Measurements from ENCODE around the gene FAM25G. TPM values are rescaled to one million over a fixed set of nuclear protein-coding genes. Genes with fewer than 3 reads are reported as not detected.
"Not testable (repeated sequence)": the region's sequence is repeated elsewhere in the genome, so short reads cannot be mapped to it uniquely, and the experiment has no call there.

The FAM25G gene
- total RNA-seq, 1 experiment from 2014 or later = not detected

DNA sequence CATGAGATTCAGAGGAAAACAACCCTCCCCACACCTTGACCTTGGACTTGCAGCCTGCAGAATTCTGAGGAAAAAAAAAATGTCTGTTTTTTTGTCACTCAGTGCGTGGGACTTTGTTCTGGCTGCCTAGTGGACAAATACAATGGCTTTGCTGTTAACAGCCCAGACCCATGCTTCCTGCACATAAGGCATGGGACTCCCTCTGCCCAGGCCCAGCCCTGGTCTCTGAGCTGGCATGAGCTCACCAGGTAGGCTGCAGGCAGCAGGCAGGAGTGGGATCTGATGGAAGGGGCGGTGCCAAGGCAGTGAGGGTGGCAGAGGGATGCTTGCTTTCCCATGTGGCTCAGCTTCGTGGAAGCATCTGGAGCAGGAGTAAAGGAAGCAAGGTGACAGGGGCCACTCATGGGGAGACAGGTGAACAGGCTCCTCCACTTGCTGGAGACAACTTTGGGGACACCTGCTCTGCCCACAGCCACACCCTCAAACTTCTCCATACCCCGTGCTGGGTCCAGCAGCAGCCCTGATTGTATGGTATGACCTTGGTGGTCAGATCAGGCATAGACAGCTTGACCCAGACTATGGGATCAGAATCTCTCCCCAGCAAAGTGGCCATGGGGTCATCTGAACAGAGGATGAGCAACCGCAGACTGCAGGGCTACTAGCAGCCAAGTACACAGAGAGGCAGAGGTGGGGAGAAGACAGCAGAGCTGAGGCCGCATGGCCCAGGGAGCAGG lies 34.5 kb downstream of the FAM25G start:
- no peak overlapping the region for H3K4me3 ChIP-seq
- H3K9me3 ChIP-seq (replicated peaks) = no peaks in the 10 kb centered on the region
- no peak overlapping the region for H3K27ac ChIP-seq
- no peak for DNase-seq (ENCODE audit: low read depth in 1 of 2, low spot score in 2 of 2)
- H3K4me1 ChIP-seq (replicated peaks) = peaks cover 35% of the 10 kb centered on the region
- no peaks in the 10 kb centered on the region for H3K27me3 ChIP-seq (replicated peaks)
- no peaks in the 10 kb centered on the region for H3K36me3 ChIP-seq

DNA sequence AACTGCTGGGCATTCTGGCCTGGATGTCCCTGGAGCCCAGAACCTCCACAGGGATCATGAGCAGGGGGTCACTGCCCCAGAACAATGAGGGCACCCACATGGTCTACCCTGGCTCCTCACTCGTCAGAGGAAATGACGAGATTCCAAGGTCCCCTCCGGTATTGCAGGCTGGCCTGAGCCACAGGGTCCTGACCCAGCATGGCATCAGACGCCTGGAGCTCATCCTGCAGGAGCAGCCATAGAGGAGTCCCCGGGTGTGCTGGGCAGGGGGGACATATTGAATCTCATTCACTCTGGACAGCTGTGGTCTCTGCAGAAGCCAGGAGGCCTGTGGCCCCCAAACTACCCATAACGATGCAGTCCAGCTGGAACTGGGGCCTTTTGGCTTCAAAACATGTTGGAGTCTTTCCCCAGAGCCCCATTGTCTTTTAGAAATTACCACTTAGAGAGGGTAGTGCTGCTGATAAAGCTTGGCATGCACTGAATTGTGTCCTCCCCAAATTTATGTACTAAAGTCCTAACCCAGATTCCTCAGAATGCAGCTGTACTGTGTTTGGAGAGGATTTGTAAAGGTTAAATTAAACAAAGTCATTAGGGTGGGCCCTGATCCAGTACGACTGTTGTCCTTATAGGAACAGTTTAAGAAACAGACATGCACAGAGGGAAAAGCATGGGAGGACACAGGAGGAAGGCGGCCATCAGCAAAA lies 35.3 kb downstream of the FAM25G start:
- Histone ChIP-seq H3K27me3 (replicated peaks) (no peaks in the 10 kb centered on the region), H3K27ac (no peak overlapping the region), H3K36me3 (no peaks in the 10 kb centered on the region), H3K4me3 (no peak overlapping the region), H3K4me1 (replicated peaks) (peaks cover 35% of the 10 kb centered on the region), H3K9me3 (replicated peaks) (no peaks in the 10 kb centered on the region)
- DNase-seq (ENCODE audit: low read depth in 1 of 2, low spot score in 2 of 2) = peak in 1 of 2 experiments; percentile 9

DNA sequence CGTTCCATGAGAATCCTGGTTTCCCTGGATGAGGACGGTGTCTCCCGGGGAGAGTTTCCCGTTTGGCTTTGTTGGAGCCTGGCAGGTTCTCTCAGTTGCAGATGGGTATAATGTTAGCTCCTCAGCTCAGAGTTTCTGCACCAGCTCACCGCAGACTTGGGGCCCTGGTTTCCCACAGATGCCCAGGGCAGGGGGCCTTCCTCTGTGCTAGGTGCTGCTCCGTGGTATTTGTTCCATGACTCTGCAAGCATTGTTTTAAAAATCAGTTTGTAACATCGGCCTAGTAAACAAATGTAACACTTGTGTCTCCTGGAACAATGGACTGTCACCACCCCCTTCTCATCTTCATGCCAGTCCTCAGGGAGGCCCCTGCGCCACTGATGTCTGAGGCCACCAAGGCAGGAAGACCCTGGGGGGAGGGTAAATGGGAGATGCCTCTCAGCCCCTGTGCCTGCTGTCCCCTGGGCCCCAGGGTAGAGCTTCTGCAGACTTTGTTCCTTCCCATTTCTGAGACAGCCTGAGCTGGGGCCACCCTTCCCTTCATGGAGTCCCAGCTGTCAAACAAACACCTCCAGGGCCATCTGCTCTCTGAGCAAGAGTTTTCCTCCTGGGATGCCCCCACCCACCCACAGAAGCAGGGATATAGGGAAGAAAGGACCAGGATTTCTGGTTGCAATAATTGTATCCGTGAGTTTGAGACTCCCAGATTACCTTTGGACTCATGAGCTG lies 36.0 kb downstream of the FAM25G start:
- H3K27me3 ChIP-seq (replicated peaks); H3K36me3 ChIP-seq; H3K4me3 ChIP-seq; H3K27ac ChIP-seq; H3K9me3 ChIP-seq (replicated peaks): not testable (repeated sequence)
- peaks cover 32% of the 10 kb centered on the region for H3K4me1 ChIP-seq (replicated peaks)
- DNase-seq (ENCODE audit: low read depth in 1 of 2, low spot score in 2 of 2) = peak in 1 of 2 experiments; percentile 14

DNA sequence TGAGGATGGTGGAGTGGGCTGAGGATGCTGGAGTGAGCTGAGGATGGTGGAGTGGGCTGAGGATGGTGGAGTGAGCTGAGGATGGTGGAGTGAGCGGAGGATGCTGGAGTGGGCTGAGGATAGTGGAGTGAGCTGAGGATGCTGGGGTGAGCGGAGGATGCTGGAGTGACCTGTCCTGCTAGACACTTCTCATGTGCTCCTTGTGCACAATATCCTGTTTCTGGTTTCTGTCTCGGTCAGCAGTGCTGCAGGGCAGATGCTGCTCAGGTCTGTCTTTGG lies 36.8 kb downstream of the FAM25G start:
- no peak overlapping the region for H3K27ac ChIP-seq
- H3K4me1 ChIP-seq (replicated peaks) = peaks cover 32% of the 10 kb centered on the region
- no peak overlapping the region for H3K4me3 ChIP-seq
- no peaks in the 10 kb centered on the region for H3K36me3 ChIP-seq
- no peaks in the 10 kb centered on the region for H3K27me3 ChIP-seq (replicated peaks)
- DNase-seq (ENCODE audit: low read depth in 1 of 2, low spot score in 2 of 2) = no peak
- H3K9me3 ChIP-seq (replicated peaks) = no peaks in the 10 kb centered on the region

DNA sequence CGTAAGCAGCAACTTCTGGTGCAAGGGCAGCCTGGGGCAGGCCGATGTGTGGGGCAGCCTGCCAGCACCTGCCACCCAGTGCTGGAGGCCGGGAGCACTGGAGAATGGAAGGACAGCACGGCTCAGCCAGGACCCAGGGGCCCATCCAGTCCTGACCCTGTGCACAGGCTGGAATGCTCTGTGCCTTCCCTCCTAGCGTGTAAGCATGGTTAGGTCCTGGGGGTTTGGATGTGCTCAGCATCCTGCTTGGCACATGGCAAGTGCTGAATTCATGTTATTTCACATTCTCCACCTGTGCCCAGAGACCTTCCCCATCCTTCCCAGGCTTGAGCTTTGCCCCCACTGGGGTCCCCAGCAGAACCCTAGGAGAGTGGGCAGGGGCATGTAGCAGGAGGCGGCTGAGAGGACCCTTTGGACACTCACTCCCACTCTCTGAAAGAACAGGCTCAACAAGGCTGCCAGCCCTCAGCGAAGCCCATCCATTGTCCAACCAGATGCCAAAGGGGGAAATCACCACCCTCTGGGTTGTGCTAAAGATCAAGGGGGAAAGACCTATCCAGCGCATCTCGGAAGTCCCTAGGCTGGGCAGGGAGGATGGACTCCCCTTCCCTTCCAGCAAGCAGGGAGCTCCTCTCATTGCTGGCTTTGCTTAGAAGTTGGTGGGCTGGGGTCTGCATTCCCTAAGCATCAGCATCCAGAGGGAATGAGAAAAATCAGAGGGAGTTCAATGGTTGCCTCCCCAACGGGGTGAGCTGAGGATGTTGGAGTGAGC lies 37.3 kb downstream of the FAM25G start:
- peaks cover 36% of the 10 kb centered on the region for H3K4me1 ChIP-seq (replicated peaks)
- H3K27me3 ChIP-seq (replicated peaks) = no peaks in the 10 kb centered on the region
- H3K4me3 ChIP-seq = no peak overlapping the region
- H3K36me3 ChIP-seq = no peaks in the 10 kb centered on the region
- H3K9me3 ChIP-seq (replicated peaks) = no peaks in the 10 kb centered on the region
- no peak for DNase-seq (ENCODE audit: low read depth in 1 of 2, low spot score in 2 of 2)
- no peak overlapping the region for H3K27ac ChIP-seq

DNA sequence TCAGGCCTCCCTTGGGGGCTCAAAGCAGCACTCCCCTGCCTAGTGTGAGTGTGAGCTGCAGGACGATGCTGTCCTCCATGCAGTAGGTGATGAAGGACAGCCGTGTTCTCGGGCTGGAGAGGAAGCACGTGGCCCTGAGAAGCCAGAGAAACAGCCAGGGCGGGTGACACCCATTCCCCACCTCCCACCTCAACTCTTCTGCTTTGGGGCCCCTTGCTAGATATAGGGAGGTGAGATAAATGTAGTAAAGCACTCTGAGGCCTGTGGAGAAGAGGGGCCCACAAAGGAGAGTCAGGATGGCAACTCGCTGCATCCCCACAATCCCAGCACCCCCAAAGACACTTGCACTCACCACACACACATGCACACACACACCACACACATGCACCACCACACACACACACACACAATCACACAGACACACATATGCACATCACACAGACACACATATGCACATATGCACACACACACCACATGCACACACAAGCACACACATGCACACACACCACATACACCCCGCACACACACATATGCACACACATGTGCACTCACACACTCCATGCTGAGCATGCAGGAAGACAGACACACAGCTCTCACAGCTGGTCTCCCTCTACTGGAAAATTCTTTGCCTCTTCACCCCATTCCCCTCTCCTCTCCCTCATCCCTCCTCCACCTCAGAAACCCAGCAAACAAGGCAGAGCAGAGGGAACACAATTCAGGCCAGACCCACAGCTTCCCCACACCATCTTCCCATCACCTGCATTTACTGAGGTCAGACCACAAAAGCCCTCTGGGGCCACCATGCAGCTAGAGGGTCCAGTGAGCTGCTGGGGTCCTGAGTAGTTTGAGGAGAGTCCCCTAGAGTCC lies 38.1 kb downstream of the FAM25G start:
- H3K4me1 ChIP-seq (replicated peaks) = peaks cover 29% of the 10 kb centered on the region
- no peaks in the 10 kb centered on the region for H3K9me3 ChIP-seq (replicated peaks)
- no peak overlapping the region for H3K4me3 ChIP-seq
- DNase-seq (ENCODE audit: low read depth in 1 of 2, low spot score in 2 of 2) = no peak
- H3K36me3 ChIP-seq = no peaks in the 10 kb centered on the region
- no peak overlapping the region for H3K27ac ChIP-seq
- no peaks in the 10 kb centered on the region for H3K27me3 ChIP-seq (replicated peaks)

DNA sequence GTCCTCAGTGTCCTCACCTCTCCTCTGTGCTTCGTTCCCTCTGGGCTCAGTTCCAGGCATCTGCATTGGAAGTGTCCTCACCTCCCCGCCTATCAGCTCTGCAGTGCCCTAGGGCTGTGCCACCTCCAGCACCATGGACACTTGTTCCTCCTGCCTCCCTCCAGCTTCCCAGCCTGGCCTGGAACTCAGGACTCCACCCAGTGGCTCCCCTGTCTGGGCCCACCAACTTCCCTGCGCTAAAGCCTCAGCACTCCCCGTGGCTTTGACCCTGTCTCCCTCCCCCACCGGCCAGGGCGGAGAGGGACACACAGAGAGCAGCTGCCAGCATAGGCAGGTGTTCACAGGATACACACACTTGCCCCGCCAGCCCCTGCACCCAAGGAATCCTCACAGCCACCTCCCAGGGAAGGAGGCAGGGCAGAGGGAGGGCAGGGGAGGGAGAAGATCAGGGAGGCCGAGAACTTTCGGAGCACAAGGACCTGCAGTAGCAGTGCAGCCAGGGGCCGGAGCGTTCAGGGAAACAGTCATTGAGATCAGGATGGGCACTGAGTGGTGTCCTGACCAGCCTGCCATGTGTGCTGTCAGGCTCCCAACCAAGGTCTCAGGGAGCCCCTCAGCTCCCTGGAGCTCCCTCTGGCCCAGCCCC lies 38.9 kb downstream of the FAM25G start:
- H3K27ac ChIP-seq = no peak overlapping the region

DNA sequence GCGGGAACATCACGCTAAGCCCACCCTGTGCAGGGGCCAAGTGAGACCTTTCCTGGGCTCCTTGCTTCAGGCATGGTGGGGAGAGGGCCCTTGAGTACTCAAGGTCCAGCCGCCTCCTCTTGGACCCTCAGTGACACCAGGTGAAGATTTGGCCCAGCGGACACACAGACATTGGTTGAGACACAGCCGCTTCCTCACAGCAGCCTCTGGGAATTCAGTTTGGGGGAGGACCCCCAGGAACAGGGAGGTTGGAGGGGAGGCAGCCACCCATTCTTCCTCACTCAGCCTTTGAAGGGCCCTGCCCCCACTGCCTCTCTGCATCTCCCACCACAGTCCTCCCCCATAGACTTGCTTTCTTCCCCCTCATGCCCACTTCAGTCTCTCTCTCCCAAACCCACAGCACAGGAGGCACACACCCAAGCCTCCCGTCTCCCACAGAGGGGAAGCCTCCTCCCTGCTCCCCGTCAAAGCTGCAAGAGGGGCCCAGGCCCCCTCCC lies 39.5 kb downstream of the FAM25G start:
- Histone ChIP-seq H3K9me3 (replicated peaks) (no peaks in the 10 kb centered on the region), H3K36me3 (no peaks in the 10 kb centered on the region), H3K4me3 (no peak overlapping the region), H3K27me3 (replicated peaks) (no peaks in the 10 kb centered on the region), H3K4me1 (replicated peaks) (peaks cover 25% of the 10 kb centered on the region), H3K27ac (no peak overlapping the region)
- DNase-seq (ENCODE audit: low read depth in 1 of 2, low spot score in 2 of 2) = no peak

More for the DNA sequence above, 38.9 kb downstream of the FAM25G start:
- Histone ChIP-seq H3K9me3 (replicated peaks) (no peaks in the 10 kb centered on the region), H3K4me1 (replicated peaks) (peaks cover 26% of the 10 kb centered on the region), H3K36me3 (no peaks in the 10 kb centered on the region), H3K27me3 (replicated peaks) (no peaks in the 10 kb centered on the region), H3K4me3 (no peak overlapping the region)
- DNase-seq (ENCODE audit: low read depth in 1 of 2, low spot score in 2 of 2) = no peak

DNA sequence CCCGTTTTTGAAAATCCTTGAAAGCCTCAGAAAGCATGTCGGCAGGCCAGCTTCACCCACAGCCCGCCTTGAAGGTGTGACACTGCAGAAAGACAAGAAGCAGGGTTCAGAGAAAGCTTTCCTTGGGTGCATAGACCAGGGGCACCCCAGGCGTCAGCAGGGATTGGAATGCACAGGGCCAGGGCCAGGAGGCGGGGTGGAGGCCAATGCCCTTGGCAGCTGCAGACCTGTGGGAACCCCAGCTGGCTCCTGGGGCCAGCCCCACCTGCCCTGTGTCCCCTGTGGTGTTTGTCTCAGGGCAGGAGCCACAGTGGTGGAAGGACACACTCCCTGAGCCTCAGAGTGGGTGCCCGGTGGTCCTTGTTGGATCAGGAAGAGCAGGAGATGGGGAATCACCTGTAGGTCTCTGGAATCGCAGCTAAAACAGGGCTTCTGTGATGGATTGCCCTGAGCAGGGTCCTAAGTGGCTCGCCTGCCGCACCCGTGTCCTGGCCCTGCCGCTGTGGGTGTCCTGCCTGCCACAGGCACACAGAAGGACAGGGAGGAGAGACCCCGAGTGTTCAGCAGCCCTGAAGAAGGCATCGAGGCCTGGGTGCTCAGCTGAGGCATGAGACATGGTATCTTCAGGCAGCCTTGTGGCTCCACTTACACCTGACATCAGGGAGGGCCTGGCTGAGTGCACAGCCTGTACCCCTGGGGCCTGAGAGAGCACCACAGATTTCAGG lies 40.1 kb downstream of the FAM25G start:
- H3K27ac ChIP-seq = no peak overlapping the region

DNA sequence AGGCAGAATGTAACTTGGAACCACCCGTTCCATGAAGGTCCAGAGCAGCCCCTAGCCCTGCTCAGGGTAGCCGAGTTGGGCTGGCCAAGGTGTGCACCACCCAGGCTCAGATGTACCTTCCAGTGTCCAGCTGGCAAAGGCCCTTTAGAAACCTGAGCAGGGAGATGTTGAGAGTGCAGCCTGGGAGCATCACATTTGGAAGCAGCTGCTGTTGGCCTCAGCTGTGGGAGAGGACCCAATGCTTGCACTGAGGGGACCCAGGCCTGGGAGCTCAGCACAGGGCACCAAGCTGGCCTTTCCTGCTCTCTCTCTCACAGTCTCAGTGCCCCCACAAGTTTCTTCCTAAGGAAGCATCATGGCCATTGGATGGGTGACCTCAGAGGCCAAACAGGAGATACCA lies 41.1 kb downstream of the FAM25G start:
- no peak for DNase-seq (ENCODE audit: low read depth in 1 of 2, low spot score in 2 of 2)
- Histone ChIP-seq H3K27ac (no peak overlapping the region), H3K9me3 (replicated peaks) (0 out of 2 replicates have a peak, but pooled peaks cover 5% of the 10 kb centered on the region), H3K36me3 (no peaks in the 10 kb centered on the region), H3K4me1 (replicated peaks) (peaks cover 9% of the 10 kb centered on the region), H3K4me3 (no peak overlapping the region), H3K27me3 (replicated peaks) (no peaks in the 10 kb centered on the region)

More for the DNA sequence above, 40.1 kb downstream of the FAM25G start:
- Histone ChIP-seq H3K4me1 (replicated peaks) (peaks cover 19% of the 10 kb centered on the region), H3K36me3 (no peaks in the 10 kb centered on the region), H3K27me3 (replicated peaks) (no peaks in the 10 kb centered on the region), H3K9me3 (replicated peaks) (no peaks in the 10 kb centered on the region), H3K4me3 (no peak overlapping the region)
- DNase-seq (ENCODE audit: low read depth in 1 of 2, low spot score in 2 of 2) = no peak

DNA sequence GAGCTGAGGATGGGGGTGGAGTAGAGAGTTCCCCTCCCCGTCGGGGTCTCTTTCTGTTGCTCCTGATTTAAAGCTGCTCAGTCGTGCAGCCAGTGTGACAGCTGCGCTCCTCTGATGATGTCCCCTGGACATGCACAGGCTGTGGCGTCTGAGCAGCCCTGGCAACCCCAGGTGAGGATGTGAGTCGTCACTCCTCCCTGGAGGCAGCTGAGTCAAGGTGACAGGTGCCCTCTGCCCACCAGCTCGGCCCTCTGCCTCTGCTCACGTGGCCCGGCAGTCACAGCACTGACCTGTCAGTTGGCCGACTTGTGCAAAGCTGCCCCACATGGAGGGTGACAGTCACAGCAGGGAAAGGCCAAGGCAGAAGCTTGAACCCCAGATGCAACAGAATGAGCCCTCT lies 41.5 kb downstream of the FAM25G start:
- Histone ChIP-seq H3K4me3 (no peak overlapping the region), H3K36me3 (no peaks in the 10 kb centered on the region), H3K4me1 (replicated peaks) (peaks cover 4% of the 10 kb centered on the region), H3K9me3 (replicated peaks) (0 out of 2 replicates have a peak, but pooled peaks cover 5% of the 10 kb centered on the region), H3K27ac (no peak overlapping the region), H3K27me3 (replicated peaks) (no peaks in the 10 kb centered on the region)
- DNase-seq (ENCODE audit: low read depth in 1 of 2, low spot score in 2 of 2) = no peak
